HG03442 (cell line): ENCODE measurements around the gene CYP24A1.

Experiments
- ATAC-seq: cut with Tn5 transposase; IDR thresholded peaks from one replicate; pipeline ENCODE4 v1.9.1; 2021; ENCODE audit warnings: mild to moderate bottlenecking, moderate library complexity; ENCODE audit not compliant: unreplicated experiment

CYP24A1 gene

DNA sequence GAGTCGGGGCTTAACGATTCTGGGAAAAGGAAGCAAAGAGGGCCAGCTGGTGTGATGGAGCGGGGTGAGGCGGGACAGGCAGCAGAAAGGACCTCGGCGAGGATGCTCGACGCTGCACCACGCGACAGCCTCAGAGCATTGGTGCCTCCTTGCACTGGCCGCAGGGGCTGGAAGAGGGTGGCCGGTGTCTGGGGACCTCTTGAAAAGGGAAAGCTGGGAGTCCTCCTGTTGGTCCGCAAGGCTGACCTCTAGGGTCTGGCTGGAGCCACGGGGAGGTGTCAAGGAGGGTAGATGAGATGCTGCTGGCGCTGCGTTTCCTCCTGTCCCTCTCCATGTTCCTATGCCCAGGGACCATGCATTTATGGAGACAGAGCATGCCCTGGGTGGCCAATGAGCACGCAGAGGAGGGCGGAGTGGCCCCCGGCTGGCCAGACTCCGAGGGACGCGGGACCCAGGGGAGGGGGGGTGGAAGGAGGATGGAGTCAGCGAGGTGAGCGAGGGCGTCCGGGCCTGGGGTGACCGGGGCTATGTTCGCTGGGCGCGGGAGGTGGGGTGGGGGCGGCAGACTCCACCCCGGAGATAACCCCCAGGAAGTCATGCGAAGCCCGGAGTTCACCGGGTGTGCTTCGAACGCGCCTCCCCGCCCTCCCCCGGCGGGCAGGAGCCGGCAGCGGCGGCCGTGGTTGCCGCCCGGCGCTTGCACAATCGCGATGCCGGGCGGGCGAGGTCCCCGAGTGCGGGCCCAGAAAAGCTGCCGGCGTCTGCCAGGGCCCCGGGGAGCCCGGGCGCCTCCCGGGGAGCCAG, at the start of gene CYP24A1:
TSS of gene CYP24A1 (minus strand) at position 334 of the 804 bp plus-strand sequence. CDS start 407 bp downstream, outside the sequence.
- no peak for ATAC-seq

DNA sequence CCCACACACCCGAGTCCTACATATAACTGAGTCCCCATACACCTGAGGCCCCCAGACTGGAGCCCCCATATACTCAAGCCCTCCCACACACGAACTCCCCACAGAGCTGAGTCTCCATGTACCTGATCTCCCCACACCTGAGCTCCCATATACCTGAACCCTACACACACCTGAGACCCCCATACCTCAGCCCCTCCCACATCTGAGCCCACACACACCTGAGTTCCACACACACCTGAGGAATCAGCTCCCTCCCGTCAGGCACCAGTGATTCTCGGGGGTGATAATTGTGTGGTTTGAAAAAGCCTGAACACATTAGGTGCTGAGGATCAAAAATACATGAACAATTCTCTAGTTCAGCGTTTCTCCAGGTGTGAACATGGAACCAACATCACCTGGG, 49.5 kb upstream of the CYP24A1 start:
- no peak for ATAC-seq

DNA sequence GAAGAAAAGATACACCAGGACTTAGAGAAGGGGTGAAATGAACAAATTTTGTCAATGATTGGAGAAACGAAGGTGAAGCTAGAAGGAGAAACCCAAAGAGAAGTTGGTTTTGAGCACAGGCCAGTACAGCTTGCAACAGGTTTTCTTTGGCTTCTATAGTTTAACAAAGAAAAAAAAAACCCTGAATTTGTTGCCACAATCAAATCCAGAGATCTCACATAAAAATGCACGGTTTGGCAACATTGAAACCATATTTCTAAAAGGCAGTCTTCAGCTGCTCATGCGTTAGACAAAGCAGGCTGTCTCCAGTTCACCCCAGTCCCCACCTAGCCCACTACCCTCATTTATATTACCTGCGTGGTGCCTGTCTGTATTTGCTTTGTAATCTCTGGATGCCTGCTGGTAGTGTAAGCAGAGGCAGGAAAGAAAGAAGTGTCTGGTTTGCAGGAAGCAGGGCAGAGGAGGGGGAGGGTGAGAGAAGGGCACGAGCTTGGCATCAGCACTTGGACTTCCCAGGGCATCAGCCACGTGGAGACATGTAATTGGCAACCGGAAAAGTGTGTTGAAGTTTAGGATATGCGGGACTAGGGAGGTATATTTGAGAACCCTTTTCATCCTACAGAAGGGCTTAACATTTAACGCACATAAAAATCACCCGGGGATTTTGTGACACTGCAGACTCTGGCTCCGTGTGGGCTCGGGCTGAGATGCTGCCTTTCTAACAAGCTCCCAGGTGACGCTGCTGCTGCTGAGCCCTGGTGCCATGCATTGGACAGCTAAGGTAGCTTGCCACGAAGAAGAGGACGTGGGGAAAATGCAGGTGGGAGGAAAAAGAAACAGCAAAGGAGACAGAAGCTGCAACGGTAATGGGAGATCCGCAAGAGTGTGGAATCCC, 48.5 kb upstream of the CYP24A1 start:
- ATAC-seq: no peak

DNA sequence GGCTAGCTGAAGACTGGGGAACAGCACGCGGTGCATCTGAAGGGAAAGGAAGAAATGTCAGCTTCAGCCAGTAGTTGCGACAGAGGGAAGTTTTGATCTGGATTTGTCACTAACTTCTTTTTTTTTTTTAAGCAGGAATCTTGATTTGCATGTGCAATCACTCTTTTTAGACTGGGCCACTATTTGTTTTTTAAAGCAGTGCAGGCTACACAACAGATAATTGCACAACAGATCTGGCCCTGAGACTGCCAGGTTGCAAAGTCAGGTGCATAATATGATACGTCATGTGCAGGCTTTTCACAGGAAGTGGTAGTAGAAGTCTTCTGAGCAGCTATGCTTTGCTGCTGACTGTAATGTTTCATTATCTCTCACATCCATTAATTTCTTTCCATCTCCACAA, 47.6 kb upstream of the CYP24A1 start:
- peak; percentile 69 for ATAC-seq

DNA sequence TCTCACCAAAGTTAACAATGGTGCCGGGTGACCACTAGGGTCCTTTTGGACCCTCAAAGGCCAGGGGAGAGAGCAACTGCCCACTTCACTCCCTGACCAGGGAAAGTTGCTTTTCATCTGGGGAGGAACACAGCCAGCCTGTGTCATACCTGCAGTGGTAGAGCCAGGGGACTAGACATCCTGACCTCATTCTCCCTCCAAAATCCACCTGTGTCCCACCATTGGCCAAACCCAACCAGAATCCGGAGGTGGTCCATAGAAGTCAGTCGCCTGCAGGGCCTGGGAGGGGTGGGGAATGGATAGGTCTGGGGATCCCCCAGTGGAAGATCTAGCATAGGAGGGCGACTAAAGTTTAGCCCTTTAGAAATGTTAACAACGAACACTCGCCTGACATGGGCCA, 46.9 kb upstream of the CYP24A1 start:
- no peak for ATAC-seq

DNA sequence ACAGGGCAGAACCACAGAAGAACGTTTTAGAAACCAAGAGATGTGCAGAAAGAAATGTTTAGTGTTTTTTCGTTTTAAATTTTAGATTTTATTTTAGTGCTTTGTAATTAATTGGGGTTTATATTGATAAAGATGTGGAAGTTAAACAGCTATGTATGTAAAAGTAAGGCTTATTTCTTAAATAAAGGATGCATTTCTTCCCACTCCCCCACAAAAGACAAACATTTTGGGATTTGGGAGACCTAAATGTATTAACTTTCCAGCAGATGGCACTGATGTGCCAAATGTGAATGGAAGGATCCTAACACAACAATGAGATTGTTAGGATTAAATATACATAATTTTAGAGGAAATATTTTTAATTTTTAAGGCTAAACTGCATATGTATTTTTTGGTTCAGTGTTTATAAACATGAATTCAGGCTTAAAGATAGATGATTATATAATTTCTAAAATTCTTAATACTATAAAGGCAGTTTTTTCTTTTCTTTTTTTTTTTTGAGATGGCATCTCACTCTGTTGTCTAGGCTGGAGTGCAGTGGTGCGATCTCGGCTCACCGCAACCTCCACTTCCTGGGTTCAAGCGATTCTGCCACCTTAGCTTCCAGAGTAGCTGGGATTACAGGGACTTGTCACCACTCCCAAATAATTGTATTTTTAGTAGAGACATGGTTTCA, 46.1 kb upstream of the CYP24A1 start:
- no peak for ATAC-seq

DNA sequence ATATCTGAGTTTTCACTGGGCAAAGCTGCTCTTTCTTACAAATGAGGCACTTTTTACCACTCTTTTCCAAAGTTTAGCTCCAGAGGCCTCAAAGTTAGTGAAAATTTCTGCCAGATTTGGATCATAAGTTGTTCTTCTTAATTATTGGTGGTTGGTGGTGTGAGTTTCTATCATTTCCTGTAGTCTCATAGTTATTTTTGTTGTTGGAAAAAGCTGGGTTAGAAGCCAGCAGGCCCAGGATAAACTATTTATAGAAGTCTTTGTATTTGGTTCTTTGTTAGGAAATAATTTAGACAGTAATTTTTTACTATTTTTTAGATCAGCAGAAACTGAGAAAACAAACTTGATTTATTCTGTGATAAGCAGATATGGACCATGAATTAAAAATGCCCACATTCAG, 44.7 kb upstream of the CYP24A1 start:
- no peak for ATAC-seq

DNA sequence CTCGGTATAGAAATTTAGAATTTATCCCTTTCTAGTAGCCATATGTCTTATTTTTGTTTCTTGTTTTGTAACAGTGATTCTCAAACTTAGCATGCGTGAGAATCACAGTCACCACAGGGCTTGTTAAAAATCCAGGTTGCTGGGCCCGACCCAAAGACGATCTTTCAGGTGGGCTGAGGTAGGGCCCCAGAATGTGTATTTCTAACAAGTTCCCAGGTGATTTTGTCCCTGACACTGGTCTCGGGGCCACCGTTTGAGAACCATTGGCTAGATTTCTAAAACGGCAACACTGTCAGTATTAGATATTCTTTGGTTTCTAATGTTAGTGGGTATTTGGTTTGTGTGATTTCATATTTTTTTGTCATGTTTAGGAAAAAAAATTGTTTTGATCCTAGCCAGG, 44.0 kb upstream of the CYP24A1 start:
- no peak for ATAC-seq

DNA sequence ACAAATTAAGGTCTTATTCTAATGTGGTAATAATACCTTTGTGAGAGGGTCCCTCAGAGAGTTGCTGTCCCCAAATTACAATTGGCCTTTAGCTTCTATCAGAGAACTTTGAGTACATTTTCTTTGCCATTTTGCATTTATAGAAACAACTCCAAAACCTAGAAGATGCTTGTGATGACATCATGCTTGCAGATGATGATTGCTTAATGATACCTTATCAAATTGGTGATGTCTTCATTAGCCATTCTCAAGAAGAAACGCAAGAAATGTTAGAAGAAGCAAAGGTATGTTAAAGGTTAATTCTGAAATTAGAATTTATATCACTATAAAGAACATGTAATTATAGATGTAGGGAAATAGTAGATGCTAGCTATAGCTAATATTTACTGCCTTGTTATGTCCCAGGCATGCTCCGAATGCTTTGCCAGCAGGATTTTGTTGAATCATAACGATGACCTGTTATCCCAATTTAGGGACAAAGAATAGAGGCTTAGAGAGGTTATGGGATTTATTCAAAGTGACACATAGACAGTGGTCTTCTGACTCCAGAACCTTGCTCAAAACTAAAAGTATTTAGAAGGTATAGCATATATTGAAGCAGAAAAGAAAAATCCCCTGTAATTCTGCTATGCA, 41.5 kb upstream of the CYP24A1 start:
- ATAC-seq: no peak

DNA sequence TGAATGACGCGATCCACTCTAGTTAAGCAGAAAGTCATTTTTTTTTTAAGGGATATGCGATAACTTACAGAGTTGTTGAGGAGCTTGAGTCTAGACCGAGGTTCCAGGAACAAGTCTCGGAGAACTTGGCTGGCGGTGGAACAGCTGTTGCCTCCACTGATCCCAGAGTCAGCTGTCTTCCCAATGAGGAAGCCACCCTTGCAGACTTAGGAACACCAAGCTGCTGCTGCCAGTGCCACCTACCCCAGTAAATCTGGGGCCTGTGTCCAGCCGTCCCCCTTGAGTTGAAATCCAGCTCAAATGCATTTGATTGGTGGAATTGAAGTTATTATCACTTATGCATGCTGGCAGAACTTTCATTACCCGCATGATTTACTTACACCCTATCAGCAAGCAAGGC, 40.8 kb upstream of the CYP24A1 start:
- no peak for ATAC-seq

DNA sequence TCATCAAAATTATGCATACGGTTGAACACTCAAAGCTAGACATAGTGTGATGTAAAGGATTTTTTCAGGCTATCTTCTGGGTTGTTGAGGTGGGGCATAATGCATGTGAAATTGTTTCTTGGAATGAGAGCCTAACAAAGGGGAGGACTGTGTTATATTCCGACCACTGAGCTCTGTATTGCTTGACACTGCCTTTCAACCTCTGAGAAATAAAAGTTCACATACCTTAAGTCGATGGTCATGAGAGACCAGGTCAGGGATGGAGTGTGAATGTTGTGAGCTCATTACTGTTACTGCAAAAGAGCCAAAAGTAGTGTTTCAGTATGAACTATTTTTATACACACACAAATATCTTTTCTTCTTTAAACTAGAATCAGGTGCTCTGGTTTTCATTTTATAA, 39.1 kb upstream of the CYP24A1 start:
- ATAC-seq: no peak

DNA sequence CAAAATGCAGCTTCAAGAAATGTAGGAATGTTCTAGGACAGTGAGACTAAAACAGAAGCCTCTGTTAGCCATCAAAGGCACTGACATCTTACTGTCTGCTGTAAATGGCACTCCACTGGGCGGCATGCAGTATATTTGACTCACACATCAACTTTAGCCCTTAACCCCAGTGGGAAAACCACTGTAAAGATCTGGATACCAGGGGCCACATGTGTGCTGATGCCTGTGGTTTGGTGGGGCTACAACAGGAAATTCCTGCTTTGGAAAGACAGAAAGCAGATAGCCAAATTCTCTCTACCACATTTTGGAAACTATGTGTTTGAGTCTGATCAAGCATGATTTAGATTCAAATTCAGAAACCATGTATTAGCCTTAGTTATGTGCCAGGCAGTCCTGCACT, 38.4 kb upstream of the CYP24A1 start:
- ATAC-seq: no peak

DNA sequence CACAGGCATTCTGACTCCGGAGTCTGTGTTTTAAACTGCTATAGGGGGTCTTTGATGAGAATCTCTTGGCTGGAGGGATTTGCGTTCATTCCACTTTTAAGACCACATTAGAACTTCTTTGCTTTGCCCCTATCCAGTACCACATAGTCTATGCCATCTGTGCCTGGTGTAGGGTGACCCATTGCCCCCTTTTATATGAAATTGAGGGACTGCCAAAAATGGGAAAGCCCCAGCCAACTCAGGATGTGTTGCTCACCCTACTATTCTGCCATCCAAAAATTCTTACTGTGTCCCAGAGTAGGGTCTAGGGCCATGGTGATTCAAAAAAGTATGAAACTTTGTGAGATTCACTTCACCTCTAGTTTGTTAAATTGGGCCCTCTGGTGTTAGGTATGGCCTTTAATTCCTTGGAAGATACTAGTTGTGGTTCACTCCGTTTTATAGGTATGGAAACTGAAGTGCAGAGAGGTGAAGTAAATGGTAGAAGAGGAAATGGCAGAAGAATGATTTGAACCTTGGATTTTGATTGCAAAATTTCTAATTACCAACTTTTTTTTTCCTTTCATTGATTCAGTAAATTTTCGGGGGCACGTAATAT, 35.5 kb upstream of the CYP24A1 start:
- no peak for ATAC-seq

DNA sequence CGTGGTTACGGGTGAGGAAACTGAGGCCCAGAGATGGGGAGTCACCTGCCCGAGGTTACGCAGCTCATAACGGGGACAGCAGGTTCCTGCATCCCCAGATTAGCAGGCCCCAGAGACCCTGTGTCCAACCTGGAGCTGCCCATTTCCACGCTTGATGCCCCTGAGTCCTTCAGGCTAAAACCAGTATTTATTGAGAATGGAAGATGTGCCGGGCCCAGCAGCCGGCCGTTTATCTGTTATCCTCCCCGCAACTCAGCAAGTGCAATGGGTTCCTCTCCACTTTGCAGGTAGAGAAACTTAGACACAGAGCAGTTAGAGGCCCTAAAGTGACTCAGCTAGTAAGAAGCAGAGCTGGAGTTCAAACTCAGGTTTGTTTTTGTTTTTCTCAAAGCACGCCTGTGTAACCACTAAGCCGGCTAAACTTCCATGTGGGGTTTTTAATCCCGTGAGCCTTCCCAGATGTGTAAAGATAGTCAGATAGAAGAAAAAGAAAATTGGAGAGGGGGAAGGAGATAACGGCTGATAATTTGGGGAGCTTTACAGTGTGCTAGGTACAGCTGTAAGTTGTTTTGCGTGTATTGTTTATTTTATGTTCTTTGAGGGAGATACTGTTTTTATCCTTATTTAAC, 34.9 kb upstream of the CYP24A1 start:
- ATAC-seq: peak; percentile 2

DNA sequence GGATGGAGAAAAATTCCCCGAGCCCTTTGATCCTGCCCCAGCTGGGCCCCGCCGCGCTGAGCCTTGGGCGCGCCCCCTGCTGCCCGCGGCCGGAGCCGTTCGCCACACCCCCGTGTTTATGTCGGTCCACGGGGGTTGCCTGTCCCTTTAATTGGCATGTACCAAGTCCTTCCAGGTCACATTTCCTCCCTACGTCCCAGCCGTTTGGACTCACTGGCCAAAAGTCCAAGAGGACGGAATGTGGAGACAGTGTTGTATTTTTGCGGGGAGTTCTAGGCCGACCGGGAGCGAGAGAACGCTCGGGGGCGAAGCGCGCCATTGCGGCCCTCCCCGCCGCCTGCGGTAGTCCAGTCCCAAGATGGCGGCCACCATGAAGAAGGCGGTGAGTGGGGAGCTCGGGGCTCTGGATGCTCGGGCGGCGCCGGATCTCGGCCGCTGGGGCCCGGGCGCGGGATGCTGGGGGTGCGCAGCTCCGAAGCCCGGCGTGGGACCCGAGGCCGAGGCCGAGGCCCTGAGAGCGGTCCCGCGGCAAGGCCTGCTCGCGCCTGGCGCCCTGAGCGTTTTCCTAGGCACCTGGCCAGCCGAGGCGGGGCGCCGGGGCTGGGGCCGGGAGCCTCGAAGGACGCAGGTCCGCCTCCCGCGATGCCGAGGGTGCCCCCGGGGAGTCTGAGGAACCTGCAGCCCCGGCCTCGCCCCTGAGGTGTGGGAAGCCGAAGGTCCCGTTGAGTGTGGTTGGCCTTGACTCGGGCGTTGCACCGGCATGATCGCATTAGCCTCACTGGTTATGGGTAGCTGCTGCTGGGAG, 34.2 kb upstream of the CYP24A1 start, which contains the start of gene PFDN4:
TSS of gene PFDN4 (plus strand) at position 345 of the 805 bp plus-strand sequence. CDS start at position 359, 14 bp downstream.
- ATAC-seq: peak; percentile 94

DNA sequence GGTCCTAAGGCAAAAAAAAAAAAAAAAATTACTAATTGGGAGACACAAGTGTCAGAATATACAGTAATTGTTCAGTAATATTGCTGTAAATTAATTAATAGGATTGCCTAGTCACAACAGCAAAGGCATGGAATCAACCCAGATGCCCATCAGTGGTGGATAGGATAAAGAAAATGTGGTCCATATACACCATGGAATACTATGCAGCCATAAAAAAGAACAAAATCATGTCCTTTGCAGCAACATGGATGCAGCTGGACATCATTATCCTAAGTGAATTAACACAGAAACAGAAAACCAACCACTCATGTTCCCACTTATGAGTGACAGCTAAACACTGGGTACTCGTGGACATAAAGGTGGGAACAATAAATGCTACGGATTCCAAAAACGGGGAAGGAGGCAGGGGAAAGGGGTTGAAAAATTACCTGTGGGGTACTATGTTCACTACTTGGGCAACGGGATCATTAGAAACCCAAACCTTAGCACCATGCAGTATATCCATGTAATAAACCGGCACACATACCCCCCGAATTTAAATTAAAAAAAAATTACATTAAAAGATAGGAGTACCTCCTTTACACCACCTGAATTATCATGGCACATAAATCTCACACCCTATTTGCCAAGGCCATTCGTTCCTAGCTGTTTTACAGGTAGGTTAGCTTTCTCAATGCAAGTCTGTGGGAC, 33.4 kb upstream of the CYP24A1 start:
- no peak for ATAC-seq

DNA sequence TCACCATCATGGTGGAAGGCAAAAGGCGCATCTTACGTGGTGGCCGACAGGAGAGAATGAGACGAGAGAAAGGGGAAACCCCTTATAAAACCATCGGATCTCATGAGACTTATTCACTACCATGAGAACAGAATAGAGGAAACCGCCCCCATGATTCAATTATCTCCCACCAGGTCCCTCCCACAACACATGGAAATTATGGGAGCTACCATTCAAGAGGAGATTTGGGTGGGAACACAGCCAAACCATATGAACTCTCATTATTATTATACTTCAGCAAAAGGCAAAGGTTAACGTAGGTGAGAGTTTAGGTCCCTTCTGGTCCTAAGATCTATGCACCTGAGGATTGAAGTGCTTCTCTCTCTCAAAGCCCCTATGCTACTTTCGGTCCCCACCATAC, 31.7 kb upstream of the CYP24A1 start:
- ATAC-seq: no peak

DNA sequence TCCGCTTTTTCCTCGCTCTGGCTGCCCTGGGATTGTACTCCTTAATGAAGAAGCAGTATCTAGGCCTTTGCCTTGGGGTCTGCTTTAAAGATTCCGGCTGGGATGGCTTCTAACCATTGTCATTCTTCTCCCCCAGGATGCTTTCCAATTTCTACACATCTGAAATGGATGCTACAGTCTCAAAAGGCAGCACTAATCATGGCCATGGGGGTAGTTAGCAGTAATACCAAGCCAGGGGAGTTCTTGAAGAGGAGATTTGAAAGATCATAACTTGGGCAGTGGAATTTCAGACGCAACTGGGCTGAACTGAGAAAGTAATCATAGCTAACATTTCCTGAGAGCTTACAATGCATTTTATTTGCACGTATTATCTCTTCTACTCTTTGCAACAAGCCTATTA, 30.7 kb upstream of the CYP24A1 start:
- ATAC-seq: no peak

DNA sequence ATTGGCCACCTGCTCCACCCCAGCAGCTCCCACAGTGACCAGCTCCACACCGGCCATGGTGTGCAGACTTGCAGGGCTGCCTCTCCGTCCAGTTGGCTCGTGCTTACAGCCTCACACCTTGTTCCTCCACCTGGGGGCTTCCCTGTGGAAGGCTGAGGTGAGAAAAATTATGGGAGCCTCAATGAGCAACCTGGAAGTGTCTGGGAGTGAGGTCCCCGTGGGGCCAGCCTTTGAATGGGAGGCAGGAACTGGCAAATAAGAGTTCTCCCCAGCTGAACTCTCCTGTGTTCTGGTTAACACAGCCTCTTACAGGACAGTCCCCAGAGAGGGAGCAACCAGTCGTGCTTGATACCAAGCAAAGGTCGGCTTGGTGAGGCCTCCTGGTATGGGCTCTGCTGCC, 30.3 kb upstream of the CYP24A1 start:
- ATAC-seq: no peak
